Activated CD8-positive, alpha-beta memory T cell treated with anti-CD3 and anti-CD28 coated beads for 48 hours (primary cell): ENCODE data around the gene DNAH3.
"Not testable (repeated sequence)": the region's sequence is repeated elsewhere in the genome, so short reads cannot be mapped to it uniquely, and the experiment has no call there.

Source experiments
- DNase-seq, 3 experiments: peaks; one replicate each; pipeline ENCODE4 v3.0.0-alpha.2; 2020; ENCODE audit warnings: low read depth in 2 of 3, low spot score in 2 of 3

Gene DNAH3

GRCh38 chr16:21130811-21131210 lies 19.8 kb downstream of the DNAH3 start:
- no peak for DNase-seq

- no peak for DNase-seq
These were observed 21.7 kb downstream of the DNAH3 start for GRCh38 chr16:21128991-21129390.

DNA sequence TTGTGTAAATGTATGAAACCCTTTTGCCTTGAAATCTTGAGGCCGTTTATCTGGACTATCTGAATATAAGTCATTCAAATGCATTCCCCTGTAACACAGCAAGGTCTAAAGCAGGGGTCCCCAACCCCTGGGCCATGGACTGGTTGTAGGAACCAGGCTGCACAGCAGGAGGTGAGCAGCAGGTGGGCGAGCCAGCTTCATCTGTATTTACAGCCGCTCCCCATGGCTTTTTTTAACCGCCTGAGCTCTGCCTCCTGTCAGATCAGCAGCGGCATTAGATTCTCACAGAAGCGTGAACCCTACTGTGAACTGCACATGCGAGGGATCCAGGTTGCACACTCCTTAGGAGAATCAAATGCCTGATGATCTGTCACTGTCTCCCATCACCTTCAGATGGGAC lies 24.1 kb downstream of the DNAH3 start:
- no peak for DNase-seq

GRCh38 chr16:21125191-21125590 lies 25.5 kb downstream of the DNAH3 start:
- DNase-seq = no peak

GRCh38 chr16:21120976-21121520 lies 29.6 kb downstream of the DNAH3 start:
- DNase-seq = no peak

DNA sequence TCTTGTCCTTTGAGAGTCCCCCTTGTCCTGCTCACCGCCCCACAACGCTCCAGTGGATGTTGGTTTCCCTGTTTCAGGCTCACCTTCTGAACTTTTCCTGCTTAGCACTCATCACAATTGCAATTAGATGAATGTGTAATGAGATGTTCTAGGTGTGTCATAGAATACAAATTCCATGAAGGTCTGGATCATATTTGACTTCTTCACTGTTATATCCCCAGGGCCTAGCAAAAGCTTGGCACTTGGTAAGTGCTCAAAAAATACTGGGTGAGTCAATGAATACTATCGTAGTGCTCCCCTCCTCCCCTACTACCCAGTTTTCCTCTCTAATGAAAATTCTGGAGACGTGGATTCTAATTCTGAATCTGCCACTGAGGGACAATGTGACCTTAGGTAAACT lies 33.1 kb downstream of the DNAH3 start:
- DNase-seq = no peak

- no peak for DNase-seq
These were observed 34.4 kb downstream of the DNAH3 start for GRCh38 chr16:21116148-21116693.

DNA sequence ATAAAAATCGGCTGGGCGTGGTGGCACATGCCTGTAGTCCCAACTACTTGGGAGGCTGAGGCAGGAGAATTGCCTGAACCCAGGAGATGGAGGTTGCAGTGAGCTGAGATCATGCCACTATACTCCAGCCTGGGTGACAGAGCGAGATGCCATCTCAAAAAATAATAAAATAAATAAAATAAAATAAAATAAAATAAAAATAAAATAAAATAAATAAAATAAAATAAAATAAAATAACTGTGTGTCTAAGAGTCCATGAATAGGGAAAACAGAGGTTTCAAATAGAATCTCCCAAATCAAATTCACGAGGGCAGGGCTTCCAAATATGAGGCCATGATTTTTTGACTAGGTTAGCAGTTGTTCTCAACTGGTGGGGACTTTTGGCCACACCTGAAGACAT lies 35.1 kb downstream of the DNAH3 start:
- DNase-seq = not testable (repeated sequence)

GRCh38 chr16:21103941-21104860 lies 46.4 kb downstream of the DNAH3 start:
- DNase-seq = no peak

- no peak for DNase-seq
These were observed 48.8 kb downstream of the DNAH3 start for GRCh38 chr16:21101631-21102420.

DNA sequence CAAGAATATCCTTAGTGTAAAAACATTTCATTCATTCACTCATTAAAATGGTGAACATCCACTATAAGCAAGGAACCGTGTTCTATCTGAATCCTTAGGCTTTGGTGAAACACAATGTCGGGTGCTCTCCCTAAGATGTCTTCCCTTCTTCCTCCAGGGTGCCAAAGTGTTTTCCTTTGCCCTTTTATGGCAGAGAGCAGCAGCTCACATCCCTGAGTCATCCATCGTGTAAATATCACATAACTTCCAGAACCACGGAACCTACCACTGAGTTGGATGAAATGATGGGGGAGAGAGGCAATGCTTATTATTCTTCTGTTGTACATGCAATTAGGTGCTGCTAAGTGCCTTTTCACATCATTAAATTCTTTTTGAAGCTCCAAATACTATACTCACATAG lies 50.2 kb downstream of the DNAH3 start:
- DNase-seq = no peak

DNA sequence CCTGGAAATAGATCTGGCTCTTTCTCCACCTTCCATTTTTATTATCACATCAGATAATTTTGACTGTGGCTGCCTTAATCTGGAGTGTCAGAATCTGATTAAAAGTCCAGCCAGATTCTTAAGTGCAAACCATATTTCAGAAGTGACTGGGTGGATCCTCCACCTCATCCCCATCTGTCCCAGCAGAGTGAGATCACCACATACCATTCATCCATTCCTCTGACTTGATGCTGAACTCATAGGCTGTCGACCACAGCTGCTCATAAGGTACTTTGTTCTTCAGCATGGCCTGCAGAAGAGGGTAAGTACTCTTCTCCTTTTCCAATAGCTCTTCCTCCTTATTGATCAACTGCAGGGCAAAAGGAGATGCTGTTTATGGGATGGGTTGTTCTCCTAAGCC lies 53.5 kb downstream of the DNAH3 start:
- DNase-seq = no peak

DNA sequence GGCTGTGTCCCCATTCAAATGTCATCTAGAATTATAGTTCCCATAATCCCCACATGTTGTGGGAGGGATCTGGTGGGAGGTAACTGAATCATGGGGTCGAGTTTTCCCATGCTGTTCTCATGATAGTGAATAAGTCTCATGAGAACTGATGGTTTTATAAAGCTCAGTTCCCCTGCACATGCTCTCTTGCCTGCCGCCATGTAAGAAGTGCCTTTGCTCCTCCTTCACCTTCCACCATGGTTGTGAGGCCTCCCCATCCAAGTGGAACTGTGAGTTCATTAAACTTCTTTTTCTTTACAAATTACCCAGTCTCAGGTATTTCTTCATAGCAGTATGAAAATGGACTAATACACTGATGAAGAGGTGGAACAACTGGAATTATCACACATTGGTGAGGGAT lies 55.9 kb downstream of the DNAH3 start:
- DNase-seq = not testable (repeated sequence)

GRCh38 chr16:21092951-21093350 lies 57.7 kb downstream of the DNAH3 start:
- no peak for DNase-seq

DNA sequence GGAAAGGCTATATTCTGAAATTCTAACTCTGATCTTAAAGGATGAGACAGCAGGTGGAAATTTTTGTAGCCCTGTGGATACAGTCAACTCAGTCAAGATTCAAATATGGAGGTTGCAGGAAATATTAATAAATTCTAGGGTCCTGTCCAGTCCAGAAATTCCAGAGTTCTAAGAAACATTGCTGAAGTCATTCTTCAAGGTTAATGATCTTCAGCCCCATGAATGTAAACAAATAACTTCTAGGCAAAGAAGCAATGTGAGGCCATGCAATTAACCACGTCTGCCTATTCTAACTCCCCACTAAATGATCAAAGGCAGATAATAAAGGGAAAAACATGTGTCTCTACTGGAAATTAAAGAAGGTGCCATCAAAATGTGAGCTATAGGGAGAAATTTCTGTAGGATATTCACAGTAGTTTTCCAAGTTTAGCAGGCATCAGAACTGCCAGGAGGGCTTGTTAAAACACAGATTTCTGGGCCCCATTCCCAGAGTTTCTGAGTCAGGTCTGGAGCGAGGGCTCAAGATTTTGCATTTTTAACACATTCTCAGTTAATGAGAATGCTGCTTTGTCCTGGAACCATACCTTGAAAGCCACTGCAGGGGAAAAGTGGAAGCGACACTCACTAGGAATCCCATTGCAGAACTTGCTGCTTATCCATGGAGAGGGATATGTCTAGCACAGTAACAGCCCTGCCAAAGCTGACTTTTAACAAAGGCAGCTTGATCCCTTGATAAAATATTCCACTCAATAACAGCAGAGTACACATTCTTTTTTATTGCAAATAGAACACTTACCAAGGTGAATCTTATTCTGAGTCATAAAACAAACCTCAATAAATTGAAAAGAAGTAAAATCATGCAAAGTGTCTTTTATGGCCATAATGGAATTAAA lies 61.8 kb downstream of the DNAH3 start:
- no peak for DNase-seq

GRCh38 chr16:21088143-21088542 lies 62.5 kb downstream of the DNAH3 start:
- no peak for DNase-seq

DNA sequence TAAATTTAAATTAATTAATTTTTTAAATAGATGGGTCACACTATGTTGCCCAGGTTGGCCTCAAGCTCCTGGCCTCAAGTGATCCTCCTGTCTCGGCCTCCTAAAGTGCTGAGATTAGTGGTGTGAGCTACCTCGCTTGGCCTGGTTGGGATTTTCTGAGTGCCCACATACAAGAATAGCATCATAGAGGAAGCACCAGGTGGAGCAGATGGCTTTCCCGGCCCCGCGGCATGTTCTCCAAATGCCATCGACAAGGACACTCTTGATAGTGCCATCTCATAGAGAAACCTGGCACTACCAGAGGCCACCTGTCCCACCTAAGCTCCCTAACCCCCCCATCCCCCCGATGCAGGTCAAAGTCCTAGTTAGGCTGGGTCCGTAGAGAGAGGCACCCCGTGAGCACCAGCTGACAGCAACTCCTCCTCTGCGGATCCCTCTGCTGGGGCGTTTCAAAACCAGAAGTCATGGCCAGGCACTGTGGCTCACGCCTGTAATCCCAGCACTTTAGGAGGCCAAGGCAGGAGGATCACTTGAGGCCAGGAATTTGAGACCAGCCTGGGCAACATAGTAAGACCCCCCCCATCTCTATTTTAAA lies 65.9 kb downstream of the DNAH3 start:
- DNase-seq = no peak

- peak in 2 of 3 experiments; percentile 13 to 20 for DNase-seq
These were observed 66.8 kb downstream of the DNAH3 start for GRCh38 chr16:21083729-21084268.

DNA sequence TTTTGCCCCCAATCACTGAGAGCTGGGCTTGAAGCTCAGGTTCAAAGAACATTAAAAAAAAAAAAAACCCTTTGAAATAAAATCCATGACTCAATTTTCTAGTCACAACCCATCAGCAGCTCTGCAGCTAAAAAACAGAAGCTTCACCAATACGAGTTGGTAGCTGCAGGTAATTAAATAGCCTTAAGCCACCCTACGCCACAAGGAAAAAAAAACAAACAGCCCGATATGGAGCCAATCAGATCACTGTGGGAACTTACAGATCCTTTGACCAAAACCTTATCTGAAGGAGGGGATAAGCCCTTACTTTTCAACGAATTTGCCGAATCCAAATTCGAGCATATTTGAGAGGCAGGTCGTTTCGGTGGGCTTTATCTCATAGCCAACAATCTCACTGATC lies 69.3 kb downstream of the DNAH3 start:
- DNase-seq = no peak

- DNase-seq = no peak
These were observed 72.1 kb downstream of the DNAH3 start for GRCh38 chr16:21078563-21078962.
